ENCODE measurements around the gene PIR. TPM values are rescaled to one million over a fixed set of nuclear protein-coding genes. Genes with fewer than 3 reads are reported as not detected.

Gene PIR
- total RNA-seq, 1 experiment from 2014 or later = 8.2 TPM

GRCh38 chrX:15509845-15510244 is 16.7 kb upstream of the PIR start:
- CTCF ChIA-PET = no interaction called here
- Mint-ChIP-seq H3K4me3 (ENCODE audit: unreplicated experiment) (no peak overlapping the region), H3K4me1 (ENCODE audit: insufficient read depth, unreplicated experiment) (no peaks in the 10 kb centered on the region), H3K9me3 (ENCODE audit: unreplicated experiment) (no peaks in the 10 kb centered on the region), H3K27me3 (ENCODE audit: insufficient read depth, unreplicated experiment) (peaks cover 25% of the 10 kb centered on the region), H3K27ac (ENCODE audit: low read depth, unreplicated experiment) (no peak overlapping the region), H3K36me3 (ENCODE audit: insufficient read depth, unreplicated experiment) (no peaks in the 10 kb centered on the region)
- no TSS peak for BruUV-seq (replicated peaks)
- POLR2A ChIA-PET = no interaction called here
- no peak for DNase-seq (ENCODE audit: unreplicated experiment)
- TF ChIP-seq CTCF (IDR thresholded peaks at IDR 0.05; ENCODE audit: unreplicated experiment) = no peak
- intact Hi-C loops (cut with micrococcal nuclease) = no loop called here

GRCh38 chrX:15507005-15507404 is 13.9 kb upstream of the PIR start:
- intact Hi-C loops (cut with micrococcal nuclease) = no loop called here
- peaks cover 39% of the 10 kb centered on the region for H3K27me3 Mint-ChIP-seq (ENCODE audit: insufficient read depth, unreplicated experiment)
- no peaks in the 10 kb centered on the region for H3K4me1 Mint-ChIP-seq (ENCODE audit: insufficient read depth, unreplicated experiment)
- H3K9me3 Mint-ChIP-seq (ENCODE audit: unreplicated experiment) = no peaks in the 10 kb centered on the region
- POLR2A ChIA-PET = interaction anchor here (0.6 to 1.0 kb wide), 2 partner anchors 10 to 21 kb away, joined by 3 read pairs; no protein-coding TSS in a partner anchor
- no peak for DNase-seq (ENCODE audit: unreplicated experiment)
- TF ChIP-seq CTCF (IDR thresholded peaks at IDR 0.05; ENCODE audit: unreplicated experiment) = no peak
- H3K4me3 Mint-ChIP-seq (ENCODE audit: unreplicated experiment) = no peak overlapping the region
- no TSS peak for BruUV-seq (replicated peaks)
- no peaks in the 10 kb centered on the region for H3K36me3 Mint-ChIP-seq (ENCODE audit: insufficient read depth, unreplicated experiment)
- H3K27ac Mint-ChIP-seq (ENCODE audit: low read depth, unreplicated experiment) = no peak overlapping the region
- CTCF ChIA-PET = interaction anchor here (1.4 to 10.5 kb wide), 2 partner anchors 9 to 59 kb away, joined by 5 to 119 read pairs; no protein-coding TSS in a partner anchor

- intact Hi-C loops (cut with micrococcal nuclease) = no loop called here
- H3K4me3 Mint-ChIP-seq (ENCODE audit: unreplicated experiment) = no peak overlapping the region
- ChIA-PET CTCF (interaction anchor here (0.7 to 10.5 kb wide), 3 partner anchors 12 to 61 kb away, joined by 3 to 119 read pairs (median 3); partner anchors contain the start of gene PIR), POLR2A (interaction anchor here (0.6 to 1.7 kb wide), 6 partner anchors 9 to 168 kb away, joined by 3 to 9 read pairs (median 3); no protein-coding TSS in a partner anchor)
- no peak for TF ChIP-seq CTCF (IDR thresholded peaks at IDR 0.05; ENCODE audit: unreplicated experiment)
- H3K27me3 Mint-ChIP-seq (ENCODE audit: insufficient read depth, unreplicated experiment) = peaks cover 50% of the 10 kb centered on the region
- no peaks in the 10 kb centered on the region for H3K9me3 Mint-ChIP-seq (ENCODE audit: unreplicated experiment)
- no TSS peak for BruUV-seq (replicated peaks)
- H3K27ac Mint-ChIP-seq (ENCODE audit: low read depth, unreplicated experiment) = peak overlapping the region; percentile 26
- peak; percentile 42 for DNase-seq (ENCODE audit: unreplicated experiment)
- no peaks in the 10 kb centered on the region for H3K36me3 Mint-ChIP-seq (ENCODE audit: insufficient read depth, unreplicated experiment)
- H3K4me1 Mint-ChIP-seq (ENCODE audit: insufficient read depth, unreplicated experiment) = no peaks in the 10 kb centered on the region
These were observed 12.0 kb upstream of the PIR start for GRCh38 chrX:15505101-15505500.

GRCh38 chrX:15504661-15505060 is 11.5 kb upstream of the PIR start:
- ChIA-PET CTCF (interaction anchor here (0.7 to 10.5 kb wide), 3 partner anchors 11 to 62 kb away, joined by 3 to 119 read pairs (median 3); partner anchors contain the start of gene PIR), POLR2A (interaction anchor here (0.6 to 1.7 kb wide), 5 partner anchors 9 to 168 kb away, joined by 3 to 9 read pairs (median 3); no protein-coding TSS in a partner anchor)
- Mint-ChIP-seq H3K36me3 (ENCODE audit: insufficient read depth, unreplicated experiment) (no peaks in the 10 kb centered on the region), H3K27ac (ENCODE audit: low read depth, unreplicated experiment) (peak overlapping the region; percentile 26), H3K4me3 (ENCODE audit: unreplicated experiment) (no peak overlapping the region), H3K27me3 (ENCODE audit: insufficient read depth, unreplicated experiment) (peaks cover 46% of the 10 kb centered on the region), H3K4me1 (ENCODE audit: insufficient read depth, unreplicated experiment) (no peaks in the 10 kb centered on the region), H3K9me3 (ENCODE audit: unreplicated experiment) (no peaks in the 10 kb centered on the region)
- BruUV-seq (replicated peaks) = no TSS peak
- DNase-seq (ENCODE audit: unreplicated experiment) = no peak
- intact Hi-C loops (cut with micrococcal nuclease) = no loop called here
- TF ChIP-seq CTCF (IDR thresholded peaks at IDR 0.05; ENCODE audit: unreplicated experiment) = no peak

All from MCF 10A (cell line).